Gastroesophageal sphincter (tissue), 4 donors: ENCODE data around the gene EPHB1. TPM values are rescaled to one million over a fixed set of nuclear protein-coding genes. Genes with fewer than 3 reads are reported as not detected.

ENCODE experiments used
- ATAC-seq: fragments of 150-250 bp; one replicate; pipeline ENCODE4 v1.9.1; 2016; ENCODE audit warnings: mild to moderate bottlenecking, moderate library complexity
- H3K27ac ChIP-seq, 4 donors: fragments of 200-600 bp; sonication (generic) in 3 of 4; 1 replicate in 3 of 4; 2 replicates in 1 of 4; pipeline ENCODE4 v1.5.1; 2016 to 2019
- H3K27me3 ChIP-seq: fragments of 200-600 bp; sonication (generic); one replicate; pipeline ENCODE4 v1.5.1; 2019
- H3K36me3 ChIP-seq, 2 donors: fragments of 200-600 bp; sonication (generic); one replicate each; pipeline ENCODE4 v1.5.1; 2019; ENCODE audit warnings: control low read depth in 1 of 2
- H3K4me1 ChIP-seq, 3 donors: fragments of 200-600 bp; sonication (generic); 1 replicate in 2 of 3; 2 replicates in 1 of 3; pipeline ENCODE4 v1.5.1; 2016 to 2019; ENCODE audit warnings: control low read depth in 2 of 3
- H3K4me3 ChIP-seq, 2 donors: fragments of 200-600 bp; sonication (generic); one replicate each; pipeline ENCODE4 v1.5.1; 2019; ENCODE audit warnings: mild to moderate bottlenecking in 1 of 2, moderate library complexity in 1 of 2
- H3K9me3 ChIP-seq, 3 donors: fragments of 200-600 bp; sonication (generic); one replicate each; pipeline ENCODE4 v1.5.1; 2017 to 2019; ENCODE audit warnings: control low read depth in 2 of 3
- CTCF ChIP-seq, 4 experiments: fragments of 200-600 bp in 2 of 4; fragments of 450-650 bp in 2 of 4; sonication (generic) in 1 of 4; IDR thresholded peaks; one replicate each; pipeline ENCODE4 v1.5.1; 2017 to 2019; ENCODE audit warnings: antibody characterized with exemption in 4 of 4, mild to moderate bottlenecking in 2 of 4, moderate library complexity in 2 of 4
- EP300 ChIP-seq: sonication (generic); formaldehyde crosslinking; IDR thresholded peaks from one replicate; pipeline ENCODE4 v1.6.1; 2017; ENCODE audit warnings: antibody characterized with exemption, mild to moderate bottlenecking
- POLR2A ChIP-seq, 2 donors: fragments of 450-650 bp; IDR thresholded peaks; one replicate each; pipeline ENCODE4 v1.6.1; 2017; ENCODE audit warnings: antibody characterized with exemption in 2 of 2, mild to moderate bottlenecking in 2 of 2, moderate library complexity in 1 of 2
- POLR2AphosphoS5 ChIP-seq: sonication (generic); formaldehyde crosslinking; IDR thresholded peaks from one replicate; pipeline ENCODE4 v1.6.1; 2017; ENCODE audit warnings: antibody characterized with exemption
- WGBS, 2 donors: methylation state at CpG; one replicate each; pipeline ENCODE4 v1.1.5; 2018; ENCODE audit warnings: low coverage in 1 of 2; 5-methylcytosine and 5-hydroxymethylcytosine counted together
- total RNA-seq, 4 donors: library from RNA; depleted of rRNA; stranded (reverse); fragments of >200 nt; gene quantifications; one replicate each; pipeline ENCODE4 v1.1.0, GENCODE V29; 2016

Gene EPHB1
- total RNA-seq, 4 donors from 2014 or later, result 0.81 to 5.7 (median 2.5) TPM; not detected in 1

DNA sequence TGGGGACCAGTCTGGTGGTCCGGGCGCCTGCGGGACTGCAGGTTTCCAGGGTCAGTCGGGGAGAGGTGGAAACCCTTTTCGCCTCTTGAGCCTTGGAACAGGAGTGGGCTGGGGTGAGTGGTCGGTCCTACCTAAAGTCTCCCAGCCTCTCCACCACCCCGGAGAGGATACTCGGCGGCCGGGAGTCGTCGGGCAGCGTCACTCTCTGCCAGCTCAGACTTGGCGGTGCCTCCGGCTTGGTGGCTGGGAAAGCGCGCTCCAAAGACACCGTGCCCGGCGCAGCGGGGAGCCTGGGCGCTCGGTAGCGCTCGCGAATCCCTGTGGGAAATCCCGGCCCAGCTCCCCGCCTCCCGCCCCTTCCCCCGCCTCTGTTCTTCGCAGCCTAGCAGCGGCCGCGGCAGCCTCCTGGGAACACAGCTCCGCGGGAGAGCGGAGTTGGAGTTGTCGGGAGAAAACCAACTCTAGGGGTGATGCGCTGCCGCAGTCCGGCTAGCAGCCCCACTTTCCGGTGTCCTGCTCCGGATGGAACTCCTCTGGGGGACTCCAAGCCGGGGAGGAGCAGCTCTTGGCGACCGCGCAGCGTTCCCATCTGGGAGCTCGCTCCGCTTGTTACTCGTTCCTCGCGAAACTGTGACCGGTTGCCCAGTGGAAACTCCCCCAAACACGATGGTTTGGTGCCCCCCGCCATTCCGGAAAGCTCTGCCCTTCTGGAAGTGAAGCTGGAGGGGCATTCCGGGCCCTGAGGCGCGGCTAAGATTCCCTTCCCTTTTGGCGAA, 1.4 kb downstream of the EPHB1 start:
- Histone ChIP-seq H3K4me3 (peak overlapping the region; percentile 6 to 68), H3K27ac (peak overlapping the region in 2 of 4 donors; percentile 84 to 86), H3K36me3 (no peaks in the 10 kb centered on the region), H3K4me1 (peaks cover 0 to 52% (median 20%) of the 10 kb centered on the region in 3 donors), H3K9me3 (no peaks in the 10 kb centered on the region), H3K27me3 (peaks cover 34% of the 10 kb centered on the region)
- WGBS, 2 donors, result no CpG with 5 or more reads among the region's 61 CpGs
- no peak for ATAC-seq
- TF ChIP-seq POLR2A (IDR thresholded peaks at IDR 0.05) (no peak), EP300 (no peak), CTCF (IDR thresholded peaks at IDR 0.05) (no peak), POLR2AphosphoS5 (no peak)

DNA sequence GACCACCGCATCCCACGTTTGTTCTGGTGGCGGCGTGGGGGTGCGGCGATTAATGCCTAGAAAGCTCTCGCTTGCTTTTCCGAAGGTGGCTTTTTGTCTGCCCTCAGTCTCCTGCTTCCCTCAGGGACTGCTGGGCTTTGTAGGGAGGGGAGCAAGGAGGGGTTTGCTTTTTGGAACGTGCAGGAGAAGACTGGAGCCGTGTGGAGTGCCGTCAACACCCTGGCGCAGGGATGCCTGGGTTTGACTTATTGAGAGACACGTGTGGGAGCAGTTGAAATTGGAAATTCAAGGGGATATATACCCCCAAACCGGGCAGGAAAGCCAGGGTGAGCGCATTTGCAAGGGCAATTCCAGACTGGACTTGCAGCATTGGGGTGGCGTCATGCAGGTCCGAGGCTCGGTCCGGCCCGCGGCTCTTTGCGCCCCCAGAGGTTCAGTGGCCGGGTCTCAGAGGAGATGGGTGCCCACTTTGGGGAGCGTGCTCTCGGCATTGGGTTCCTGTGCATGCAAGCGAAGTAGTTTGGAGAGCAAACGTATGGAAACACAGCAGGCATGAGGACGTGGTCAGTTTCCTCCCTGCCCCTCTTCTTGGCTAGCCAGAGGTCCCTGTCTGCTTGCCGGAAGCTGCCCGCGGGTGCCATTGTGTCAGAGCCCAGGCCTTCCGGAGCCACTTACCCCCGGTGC, 2.1 kb downstream of the EPHB1 start:
- no peak for TF ChIP-seq CTCF (IDR thresholded peaks at IDR 0.05)
- TF ChIP-seq POLR2A (IDR thresholded peaks at IDR 0.05), result no peak
- TF ChIP-seq POLR2AphosphoS5, result no peak
- TF ChIP-seq EP300, result no peak
- Histone ChIP-seq H3K4me3 (peak overlapping the region in 1 of 2 donors; percentile 68), H3K4me1 (peaks cover 0 to 52% (median 20%) of the 10 kb centered on the region in 3 donors), H3K27ac (peak overlapping the region in 2 of 4 donors; percentile 84 to 86), H3K27me3 (peaks cover 34% of the 10 kb centered on the region), H3K36me3 (no peaks in the 10 kb centered on the region), H3K9me3 (no peaks in the 10 kb centered on the region)
- WGBS, 2 donors, result 3% methylated on average over 8 of the region's 33 CpGs; no CpG with 5 or more reads in 1 of the 2 donors
- ATAC-seq, result no peak

DNA sequence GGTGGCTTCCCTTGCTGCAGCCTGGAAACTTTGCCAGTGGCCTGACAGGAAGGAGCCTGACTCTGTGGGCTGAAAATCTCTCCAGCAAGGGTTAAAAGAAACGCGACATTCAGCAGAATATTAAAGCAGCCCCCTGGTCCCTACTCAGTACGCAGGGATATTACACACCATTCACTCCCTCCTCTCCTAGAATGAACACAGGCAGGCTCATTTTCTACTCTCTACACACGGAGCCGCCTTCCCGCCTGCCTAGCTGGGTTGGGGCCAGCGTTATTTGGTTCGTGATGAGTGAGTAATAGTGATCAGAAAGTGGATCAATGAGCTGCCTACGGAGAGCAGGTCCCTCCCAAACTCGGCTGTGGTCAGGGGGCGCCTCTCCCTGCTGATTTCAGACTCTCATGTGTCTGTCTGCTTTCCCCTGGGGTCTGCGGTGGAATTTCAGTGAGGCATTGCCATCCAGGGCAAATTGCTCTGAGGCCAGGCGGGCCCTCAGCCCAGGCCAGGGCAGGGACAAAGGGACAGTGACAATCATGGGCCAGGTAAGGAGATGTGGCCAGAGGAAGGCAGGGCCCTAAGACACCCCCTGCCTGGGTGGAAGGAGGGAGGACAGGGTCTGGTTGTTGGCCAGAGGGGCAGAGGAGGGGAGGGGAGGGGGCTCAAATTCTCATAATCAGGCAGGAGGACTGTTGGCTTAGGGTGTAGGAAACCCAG, 2.8 kb downstream of the EPHB1 start:
- 64% methylated on average over 4 of the region's 13 CpGs; no CpG with 5 or more reads in 1 of the 2 donors for WGBS, 2 donors
- peaks cover 34% of the 10 kb centered on the region for H3K27me3 ChIP-seq
- peaks cover 0 to 52% (median 20%) of the 10 kb centered on the region in 3 donors for H3K4me1 ChIP-seq
- peak overlapping the region in 1 of 2 donors; percentile 68 for H3K4me3 ChIP-seq
- no peaks in the 10 kb centered on the region for H3K36me3 ChIP-seq
- no peaks in the 10 kb centered on the region for H3K9me3 ChIP-seq
- ATAC-seq, result no peak
- H3K27ac ChIP-seq, result peak overlapping the region in 2 of 4 donors; percentile 84 to 86
- TF ChIP-seq CTCF (IDR thresholded peaks at IDR 0.05) (no peak), POLR2AphosphoS5 (no peak), POLR2A (IDR thresholded peaks at IDR 0.05) (no peak), EP300 (no peak)

DNA sequence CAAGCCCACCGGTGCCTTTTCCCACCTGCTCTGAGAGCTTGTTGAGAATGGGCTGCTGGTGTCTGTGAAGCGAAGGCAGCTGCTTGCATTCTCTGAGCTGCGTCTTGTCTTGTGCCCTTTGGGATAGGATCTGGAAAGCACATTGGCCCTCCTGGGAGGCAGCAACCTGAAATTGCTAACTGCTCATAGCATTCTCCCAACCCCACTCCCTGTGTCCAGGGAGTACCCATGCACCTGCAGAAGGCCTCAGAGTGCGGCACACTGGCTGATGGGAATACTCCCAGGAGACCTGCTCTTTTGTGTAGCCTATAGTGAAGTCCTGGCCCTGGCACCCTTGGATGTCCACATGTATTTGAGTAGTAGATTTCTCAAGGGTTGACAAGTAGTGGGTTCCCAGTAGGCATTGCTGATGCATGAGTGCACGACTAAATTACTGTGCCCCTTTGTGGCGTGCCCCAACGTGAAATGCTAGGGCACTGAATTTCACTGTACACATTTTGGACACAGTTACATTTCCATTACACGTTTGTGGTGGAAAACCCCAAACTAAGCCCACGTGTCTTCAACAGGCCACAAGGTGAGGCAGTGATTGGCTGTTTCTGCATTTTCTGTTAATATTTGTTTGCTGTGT, 3.7 kb downstream of the EPHB1 start:
- H3K27ac ChIP-seq, result peak overlapping the region in 2 of 4 donors; percentile 84 to 86
- peaks cover 0 to 52% (median 20%) of the 10 kb centered on the region in 3 donors for H3K4me1 ChIP-seq
- WGBS, 2 donors, result 61 to 70% methylated on average over 3 to 5 of the region's 9 CpGs

More for the DNA sequence above, 3.7 kb downstream of the EPHB1 start:
- Histone ChIP-seq H3K36me3 (no peaks in the 10 kb centered on the region), H3K4me3 (no peak overlapping the region), H3K27me3 (peaks cover 34% of the 10 kb centered on the region), H3K9me3 (no peaks in the 10 kb centered on the region)
- TF ChIP-seq CTCF (IDR thresholded peaks at IDR 0.05) (no peak), POLR2A (IDR thresholded peaks at IDR 0.05) (no peak), EP300 (no peak)
- ATAC-seq, result no peak
